ENCODE measurements around the gene CEP135. TPM values are rescaled to one million over a fixed set of nuclear protein-coding genes. Genes with fewer than 3 reads are reported as not detected.

The CEP135 gene
- total RNA-seq, 2 experiments from 2014 or later: 21.6 to 32.7 TPM

- H3K79me2 ChIP-seq (ENCODE audit: insufficient read depth, low read depth, low read length): no peaks in the 10 kb centered on the region
- intact Hi-C loops (cut with micrococcal nuclease; ENCODE audit: unreplicated experiment): no loop called here
- no peaks in the 10 kb centered on the region for H3K9me2 ChIP-seq (ENCODE audit: insufficient read depth, low read length)
- no peak overlapping the region for H3K27ac ChIP-seq (ENCODE audit: low read depth, low read length, poor library complexity, severe bottlenecking)
- ChIA-PET CTCF (ENCODE audit: unreplicated experiment) (no interaction called here), POLR2A (no interaction called here)
- H3K4me1 ChIP-seq (ENCODE audit: insufficient read depth, low read length, poor library complexity, severe bottlenecking): no peaks in the 10 kb centered on the region
- no TSS peak for BruUV-seq (replicated peaks)
- no peaks in the 10 kb centered on the region; the same call in 1 of the 2 replicates for H3K9me3 ChIP-seq (ENCODE audit: low read length)
- H2AFZ ChIP-seq (ENCODE audit: low read length): no peak overlapping the region
- H3K36me3 ChIP-seq (ENCODE audit: insufficient read depth, low read length): no peaks in the 10 kb centered on the region
- TF ChIP-seq EZH2phosphoT487 (IDR thresholded peaks at IDR 0.05; ENCODE audit: borderline replicate concordance, low read depth, low read length) (no peak), CTCF (conservative IDR thresholded peaks at IDR 0.05; ENCODE audit: low read length) (no peak)
- no peak overlapping the region for H3K4me3 ChIP-seq (ENCODE audit: low read depth, low read length, poor library complexity, severe bottlenecking)
- no peak for DNase-seq (ENCODE audit: low spot score)
- no peak overlapping the region for H3K4me2 ChIP-seq (ENCODE audit: low read length)
- H4K20me1 ChIP-seq (ENCODE audit: insufficient read depth, low read length): no peaks in the 10 kb centered on the region
These were observed 23.5 kb upstream of the CEP135 start for GRCh38 chr4:55925241-55925640.

GRCh38 chr4:55926610-55927009 lies 22.1 kb upstream of the CEP135 start:
- no TSS peak for BruUV-seq (replicated peaks)
- ChIA-PET CTCF (ENCODE audit: unreplicated experiment) (no interaction called here), POLR2A (interaction anchor here (0.6 to 1.1 kb wide), 3 partner anchors 12 to 320 kb away, joined by 3 read pairs; no protein-coding TSS in a partner anchor)
- TF ChIP-seq CTCF (conservative IDR thresholded peaks at IDR 0.05; ENCODE audit: low read length): no peak
- TF ChIP-seq EZH2phosphoT487 (IDR thresholded peaks at IDR 0.05; ENCODE audit: borderline replicate concordance, low read depth, low read length): no peak
- Histone ChIP-seq H3K4me2 (ENCODE audit: low read length) (no peak overlapping the region), H3K79me2 (ENCODE audit: insufficient read depth, low read depth, low read length) (no peaks in the 10 kb centered on the region), H3K4me1 (ENCODE audit: insufficient read depth, low read length, poor library complexity, severe bottlenecking) (no peaks in the 10 kb centered on the region), H2AFZ (ENCODE audit: low read length) (0 out of 2 replicates have a peak overlapping the region, but pooled peaks have one; percentile 14), H3K9me3 (ENCODE audit: low read length) (no peaks in the 10 kb centered on the region; the same call in 1 of the 2 replicates), H3K4me3 (ENCODE audit: low read depth, low read length, poor library complexity, severe bottlenecking) (no peak overlapping the region), H3K36me3 (ENCODE audit: insufficient read depth, low read length) (no peaks in the 10 kb centered on the region), H4K20me1 (ENCODE audit: insufficient read depth, low read length) (no peaks in the 10 kb centered on the region), H3K9me2 (ENCODE audit: insufficient read depth, low read length) (no peaks in the 10 kb centered on the region), H3K27ac (ENCODE audit: low read depth, low read length, poor library complexity, severe bottlenecking) (no peak overlapping the region)
- DNase-seq (ENCODE audit: low spot score): no peak
- intact Hi-C loops (cut with micrococcal nuclease; ENCODE audit: unreplicated experiment): no loop called here

- intact Hi-C loops (cut with micrococcal nuclease; ENCODE audit: unreplicated experiment): no loop called here
- H2AFZ ChIP-seq (ENCODE audit: low read length): no peak overlapping the region
- no peaks in the 10 kb centered on the region for H4K20me1 ChIP-seq (ENCODE audit: insufficient read depth, low read length)
- no TSS peak for BruUV-seq (replicated peaks)
- H3K9me2 ChIP-seq (ENCODE audit: insufficient read depth, low read length): no peaks in the 10 kb centered on the region
- no peaks in the 10 kb centered on the region; the same call in 1 of the 2 replicates for H3K9me3 ChIP-seq (ENCODE audit: low read length)
- TF ChIP-seq EZH2phosphoT487 (IDR thresholded peaks at IDR 0.05; ENCODE audit: borderline replicate concordance, low read depth, low read length) (no peak), CTCF (conservative IDR thresholded peaks at IDR 0.05; ENCODE audit: low read length) (no peak)
- H3K4me1 ChIP-seq (ENCODE audit: insufficient read depth, low read length, poor library complexity, severe bottlenecking): no peaks in the 10 kb centered on the region
- no peaks in the 10 kb centered on the region for H3K79me2 ChIP-seq (ENCODE audit: insufficient read depth, low read depth, low read length)
- no peak for DNase-seq (ENCODE audit: low spot score)
- H3K36me3 ChIP-seq (ENCODE audit: insufficient read depth, low read length): no peaks in the 10 kb centered on the region
- H3K4me2 ChIP-seq (ENCODE audit: low read length): no peak overlapping the region
- no peak overlapping the region for H3K27ac ChIP-seq (ENCODE audit: low read depth, low read length, poor library complexity, severe bottlenecking)
- no peak overlapping the region for H3K4me3 ChIP-seq (ENCODE audit: low read depth, low read length, poor library complexity, severe bottlenecking)
- ChIA-PET POLR2A (no interaction called here), CTCF (ENCODE audit: unreplicated experiment) (no interaction called here)
These were observed 20.8 kb upstream of the CEP135 start for GRCh38 chr4:55927803-55928437.

Measured in OCI-LY7 (cell line).